SH-SY5Y (cell line): Measurements from ENCODE around the gene CLMN.

ENCODE experiments used
- GATA2 ChIP-seq: IDR thresholded peaks from 2 replicates; pipeline ENCODE4 v1.6.1; 2011; ENCODE audit warnings: mild to moderate bottlenecking, low read depth, low read length
- GATA3 ChIP-seq: IDR thresholded peaks from 2 replicates; pipeline ENCODE4 v1.6.1; 2011; ENCODE audit warnings: low read depth, mild to moderate bottlenecking, low read length, moderate library complexity

GRCh38 chr14:95217391-95217900 is 102.3 kb downstream of the CLMN start:
- TF ChIP-seq GATA3 (no peak), GATA2 (no peak)
